ENCODE data around the gene JAKMIP3. TPM values are rescaled to one million over a fixed set of nuclear protein-coding genes. Genes with fewer than 3 reads are reported as not detected.
"Not testable (repeated sequence)": the region's sequence is repeated elsewhere in the genome, so short reads cannot be mapped to it uniquely, and the experiment has no call there.

Gene JAKMIP3
- total RNA-seq, 1 experiment from 2014 or later = 0.07 TPM

GRCh38 chr10:132070724-132071123 is 5.0 kb downstream of the JAKMIP3 start:
- no peaks in the 10 kb centered on the region for H3K36me3 ChIP-seq
- DNase-seq = no peak
- no peak overlapping the region for H3K4me3 ChIP-seq
- H3K9me3 ChIP-seq = no peaks in the 10 kb centered on the region
- peaks cover 2% of the 10 kb centered on the region; the same call in 1 of the 2 replicates for H3K27me3 ChIP-seq

- Histone ChIP-seq H3K27me3 (peaks cover 2% of the 10 kb centered on the region; the same call in 1 of the 2 replicates), H3K9me3 (no peaks in the 10 kb centered on the region), H3K4me3 (no peak overlapping the region), H3K36me3 (no peaks in the 10 kb centered on the region)
- no peak for DNase-seq
These were observed 5.9 kb downstream of the JAKMIP3 start for GRCh38 chr10:132071667-132072066.

DNA sequence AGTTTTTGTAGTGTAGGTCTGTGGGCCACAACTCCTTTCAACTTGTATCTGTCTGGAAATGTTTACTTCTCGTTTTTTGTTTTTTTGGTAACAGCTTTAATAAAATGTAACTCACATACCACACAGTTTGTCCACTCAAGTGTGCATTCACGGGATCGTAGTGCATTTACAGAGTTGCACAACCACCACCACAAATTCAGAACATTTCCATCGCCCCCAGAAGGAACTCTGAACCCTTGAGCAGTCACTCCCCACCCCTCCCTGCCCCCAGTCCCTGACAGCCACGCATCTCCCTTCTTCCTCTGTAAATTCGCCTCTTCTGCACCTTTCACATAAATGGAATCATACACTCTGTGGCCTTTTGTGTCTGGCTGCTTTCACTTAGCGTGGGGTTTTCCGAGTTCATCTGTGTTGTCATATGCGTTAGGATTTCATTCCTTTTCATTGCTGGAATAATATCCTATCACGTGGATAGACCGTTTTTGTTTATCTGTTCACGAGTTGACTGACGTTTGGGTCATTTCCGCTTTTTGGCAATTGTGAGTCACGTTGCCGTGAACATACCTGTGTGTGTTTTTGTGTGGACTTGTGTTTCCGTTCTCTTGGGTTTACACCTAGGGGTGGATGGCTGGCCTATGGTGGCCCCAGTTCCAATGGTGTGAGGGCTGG is 10.3 kb downstream of the JAKMIP3 start:
- H3K4me3 ChIP-seq = no peak overlapping the region
- DNase-seq = no peak
- H3K27me3 ChIP-seq = peaks cover 2% of the 10 kb centered on the region; the same call in 1 of the 2 replicates
- no peaks in the 10 kb centered on the region for H3K9me3 ChIP-seq
- H3K36me3 ChIP-seq = no peaks in the 10 kb centered on the region

DNA sequence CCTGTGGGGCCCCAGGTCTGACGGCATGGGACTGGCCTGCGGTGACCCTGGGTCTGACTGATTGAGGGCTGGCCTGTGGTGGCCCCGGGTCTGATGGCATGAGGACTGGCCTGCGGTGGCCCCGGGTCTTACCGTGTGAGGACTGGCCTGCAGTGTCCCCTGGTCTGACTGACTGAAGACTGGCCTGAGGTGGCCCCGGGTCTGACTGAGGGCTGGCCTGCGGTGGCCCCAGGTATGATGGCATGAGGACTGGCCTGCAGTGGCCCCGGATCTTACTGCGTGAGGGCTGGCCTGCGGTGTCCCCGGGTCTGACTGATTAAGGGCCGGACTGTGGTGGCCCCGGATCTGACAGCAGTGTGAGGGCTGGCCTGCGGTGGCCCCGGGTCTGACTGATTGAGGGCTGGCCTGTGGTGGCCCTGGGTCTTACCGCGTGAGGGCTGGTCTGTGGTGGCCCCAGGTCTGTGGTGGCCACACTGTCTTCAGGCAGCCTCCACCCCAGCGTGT is 10.9 kb downstream of the JAKMIP3 start:
- H3K27me3 ChIP-seq = no peaks in the 10 kb centered on the region
- no peaks in the 10 kb centered on the region for H3K36me3 ChIP-seq
- H3K9me3 ChIP-seq = no peaks in the 10 kb centered on the region
- DNase-seq = no peak
- no peak overlapping the region for H3K4me3 ChIP-seq

DNA sequence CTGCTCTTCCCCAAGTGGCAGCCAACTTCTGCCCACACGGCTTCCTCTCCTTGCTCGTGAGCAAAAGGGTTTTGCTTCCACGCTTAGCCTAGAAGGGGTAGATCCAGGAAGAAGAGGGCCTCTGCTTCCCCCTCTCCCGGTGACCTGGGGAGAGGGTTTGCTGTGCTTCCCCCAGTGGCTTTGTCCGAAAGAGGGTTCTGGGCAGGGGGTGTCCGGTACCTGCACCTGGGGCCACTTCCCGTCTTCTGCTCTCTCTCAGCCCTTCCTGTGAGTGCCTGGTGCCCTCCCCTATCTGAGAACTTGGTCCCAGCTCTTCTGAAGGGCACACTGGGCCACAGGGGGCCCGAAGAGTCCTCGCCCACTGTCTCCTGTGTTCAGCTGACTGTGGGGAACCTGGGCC is 11.3 kb downstream of the JAKMIP3 start:
- Histone ChIP-seq H3K4me3 (no peak overlapping the region), H3K9me3 (no peaks in the 10 kb centered on the region), H3K36me3 (no peaks in the 10 kb centered on the region), H3K27me3 (no peaks in the 10 kb centered on the region)
- DNase-seq = no peak

DNA sequence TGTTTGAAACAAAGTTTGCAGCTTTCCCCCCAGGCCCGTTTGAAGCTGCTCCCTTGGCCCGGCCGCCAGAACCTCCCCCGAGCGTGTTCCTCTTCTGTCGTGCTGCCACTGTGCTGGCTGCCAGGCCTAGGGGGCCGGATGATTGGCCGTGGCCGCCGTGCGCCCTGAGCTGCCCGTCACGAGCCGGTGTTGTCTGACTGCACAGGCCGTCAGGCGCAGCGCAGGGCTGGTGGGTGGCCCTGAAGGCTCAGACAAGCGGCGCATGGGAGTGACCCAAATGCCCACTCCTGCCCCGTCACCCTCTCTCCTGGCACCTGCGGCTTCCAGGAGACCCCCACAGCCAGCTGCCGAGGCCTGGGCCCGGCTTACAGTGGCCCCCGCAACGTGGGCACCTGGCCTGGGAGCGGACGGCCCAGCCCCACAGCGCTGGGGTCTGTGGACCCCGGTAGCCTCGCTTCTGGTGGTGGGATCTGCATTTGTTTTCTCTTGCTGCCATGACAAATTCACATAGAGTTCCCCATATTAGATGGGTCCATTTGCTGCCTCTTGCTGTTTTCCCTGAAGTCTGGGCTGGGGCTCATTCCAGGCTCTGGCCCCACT is 13.1 kb downstream of the JAKMIP3 start:
- Histone ChIP-seq H3K27me3 (no peaks in the 10 kb centered on the region), H3K9me3 (no peaks in the 10 kb centered on the region)

GRCh38 chr10:132084384-132084783 is 18.6 kb downstream of the JAKMIP3 start:
- not testable (repeated sequence) for H3K36me3 ChIP-seq, H3K9me3 ChIP-seq, H3K4me3 ChIP-seq, DNase-seq, H3K27me3 ChIP-seq

More for the DNA sequence above, 13.1 kb downstream of the JAKMIP3 start:
- Histone ChIP-seq H3K4me3 (no peak overlapping the region), H3K36me3 (no peaks in the 10 kb centered on the region)
- no peak for DNase-seq

- DNase-seq, H3K4me3 ChIP-seq, H3K27me3 ChIP-seq, H3K36me3 ChIP-seq, H3K9me3 ChIP-seq: not testable (repeated sequence)
These were observed 27.5 kb downstream of the JAKMIP3 start for GRCh38 chr10:132093236-132093635.

DNA sequence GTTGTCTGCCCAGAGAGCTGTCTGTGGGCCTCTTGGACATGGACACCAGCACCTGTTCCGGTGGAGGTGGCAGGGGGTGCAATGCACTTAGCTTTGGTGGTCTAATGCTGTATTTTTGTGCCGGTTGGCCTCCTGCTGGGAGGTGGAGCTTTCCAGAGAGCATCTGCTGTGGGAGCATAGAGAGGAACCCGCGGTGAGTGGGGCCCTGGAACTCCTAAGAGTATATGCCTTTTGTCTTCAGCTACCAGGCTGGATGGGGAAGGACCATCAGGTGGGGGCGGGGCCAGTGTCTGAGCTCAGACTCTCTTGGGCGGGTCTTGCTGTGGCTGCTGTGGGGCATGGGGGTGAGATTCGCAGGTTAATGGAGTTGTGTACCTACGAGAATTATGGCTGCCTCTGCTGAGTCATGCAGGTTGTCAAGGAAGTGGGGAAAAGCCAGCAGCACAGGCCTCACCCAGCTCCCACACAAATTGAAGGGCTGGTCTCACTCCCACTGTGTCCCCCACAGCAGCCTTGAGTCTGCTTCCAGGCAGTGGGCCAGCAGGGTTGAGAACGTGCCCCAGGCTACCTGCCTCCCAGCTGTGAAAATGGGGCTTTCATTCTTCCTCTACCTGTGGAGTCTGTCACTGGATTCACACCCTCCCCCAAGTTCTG is 29.0 kb downstream of the JAKMIP3 start:
- Histone ChIP-seq H3K27me3 (no peaks in the 10 kb centered on the region; the same call in 1 of the 2 replicates), H3K9me3 (no peaks in the 10 kb centered on the region), H3K4me3 (no peak overlapping the region), H3K36me3 (no peaks in the 10 kb centered on the region)
- no peak for DNase-seq

DNA sequence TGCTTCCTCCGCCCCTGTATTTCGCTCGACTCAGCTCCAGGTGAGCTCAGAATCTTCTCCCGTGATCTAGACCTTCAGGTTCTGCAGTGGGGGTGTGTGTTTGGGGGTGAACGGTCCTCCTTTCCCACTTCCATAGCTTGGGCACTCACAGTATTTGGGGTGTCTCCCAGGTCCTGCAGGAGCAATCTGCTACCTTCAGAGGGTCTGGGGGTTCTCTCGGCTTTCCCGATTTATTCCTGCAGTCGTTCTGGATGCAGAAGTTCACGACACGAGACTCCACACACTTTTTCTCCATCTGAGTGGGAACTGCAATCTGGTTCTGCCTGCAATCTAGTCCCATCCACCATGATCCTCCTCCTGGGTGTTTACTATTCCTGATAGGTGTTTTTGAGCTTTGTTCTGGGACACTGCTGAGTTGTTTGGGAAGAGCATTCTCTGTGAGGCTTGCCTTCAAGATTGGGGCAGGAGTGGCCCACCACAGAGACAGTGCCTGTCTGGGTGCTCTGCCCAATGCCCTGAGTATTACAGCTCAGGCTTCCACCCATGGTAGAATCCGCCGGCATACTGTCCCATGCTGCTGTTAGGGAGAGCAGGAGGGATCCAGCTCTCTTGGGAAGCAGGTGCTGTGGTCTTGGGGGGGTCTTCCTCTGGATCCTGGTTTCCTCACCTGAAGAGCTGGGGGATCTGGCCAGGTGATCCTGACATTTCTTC is 29.8 kb downstream of the JAKMIP3 start:
- no peaks in the 10 kb centered on the region; the same call in 1 of the 2 replicates for H3K27me3 ChIP-seq
- no peak for DNase-seq
- H3K9me3 ChIP-seq = no peaks in the 10 kb centered on the region
- H3K36me3 ChIP-seq = no peaks in the 10 kb centered on the region
- H3K4me3 ChIP-seq = no peak overlapping the region

- Histone ChIP-seq H3K9me3 (no peaks in the 10 kb centered on the region), H3K27me3 (no peaks in the 10 kb centered on the region), H3K36me3 (no peaks in the 10 kb centered on the region), H3K4me3 (no peak overlapping the region)
- DNase-seq = peak; percentile 51
These were observed 30.5 kb downstream of the JAKMIP3 start for GRCh38 chr10:132096223-132096622.

DNA sequence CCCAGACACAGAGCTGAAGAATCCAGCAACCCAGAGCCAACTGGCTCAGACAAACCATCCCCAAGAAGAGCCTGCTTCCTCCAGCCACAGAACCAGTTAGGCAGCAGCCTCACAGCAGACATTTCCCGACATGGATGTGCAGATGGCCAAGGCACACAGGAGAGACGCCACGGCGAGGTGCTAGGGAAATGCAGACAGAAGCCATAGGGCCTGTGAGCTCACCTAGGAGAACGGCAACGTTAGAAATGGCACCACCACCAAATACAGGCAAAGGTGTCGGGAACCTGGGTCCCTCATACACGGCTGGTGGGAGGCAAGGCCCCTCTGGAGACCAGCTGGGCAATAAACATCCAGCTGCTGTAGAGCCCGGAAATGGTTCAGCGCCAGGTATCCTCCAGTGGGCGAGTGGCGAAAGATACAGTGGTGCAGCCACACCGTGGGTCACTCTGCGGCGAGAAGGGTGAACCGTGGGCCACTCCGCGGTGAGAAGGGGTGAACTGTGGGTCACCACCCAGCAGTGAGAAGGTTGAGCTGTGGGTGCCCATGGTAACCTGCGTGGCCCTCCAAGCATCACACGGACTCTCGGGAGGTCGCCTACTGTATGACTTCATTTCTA is 31.2 kb downstream of the JAKMIP3 start:
- no peak for DNase-seq
- Histone ChIP-seq H3K9me3 (no peaks in the 10 kb centered on the region), H3K4me3 (no peak overlapping the region), H3K36me3 (no peaks in the 10 kb centered on the region), H3K27me3 (no peaks in the 10 kb centered on the region)

GRCh38 chr10:132097609-132098377 is 32.0 kb downstream of the JAKMIP3 start:
- Histone ChIP-seq H3K9me3 (no peaks in the 10 kb centered on the region), H3K27me3 (no peaks in the 10 kb centered on the region), H3K4me3 (no peak overlapping the region), H3K36me3 (no peaks in the 10 kb centered on the region)
- DNase-seq = no peak

GRCh38 chr10:132098539-132099388 is 33.0 kb downstream of the JAKMIP3 start:
- DNase-seq = no peak
- no peak overlapping the region for H3K4me3 ChIP-seq
- H3K27me3 ChIP-seq = no peaks in the 10 kb centered on the region
- H3K36me3 ChIP-seq = no peaks in the 10 kb centered on the region
- no peaks in the 10 kb centered on the region for H3K9me3 ChIP-seq

GRCh38 chr10:132099389-132100090 is 33.8 kb downstream of the JAKMIP3 start:
- H3K36me3 ChIP-seq = no peaks in the 10 kb centered on the region
- H3K27me3 ChIP-seq = no peaks in the 10 kb centered on the region
- DNase-seq = no peak
- no peak overlapping the region for H3K4me3 ChIP-seq
- H3K9me3 ChIP-seq = no peaks in the 10 kb centered on the region

Data from MG63 (cell line).